K562 (cell line): ENCODE measurements around the gene TOR1AIP2. TPM values are rescaled to one million over a fixed set of nuclear protein-coding genes. Genes with fewer than 3 reads are reported as not detected.

Source experiments
- ATF3 ChIP-seq, 2 experiments: fragments of 450-650 bp in 1 of 2; sonication (generic) in 1 of 2; formaldehyde crosslinking in 1 of 2; IDR thresholded peaks in 1 of 2; conservative IDR thresholded peaks in 1 of 2; 2 replicates each; pipeline versions ENCODE4 v1.6.1 to v1.8.1; 2016 to 2023; ENCODE audit warnings: mild to moderate bottlenecking in 2 of 2, moderate library complexity in 2 of 2, inconsistent platforms in 1 of 2, missing genetic modification reagents in 1 of 2
- CC2D1A ChIP-seq: fragments of 450-650 bp; IDR thresholded peaks from 2 replicates; pipeline ENCODE4 v1.6.1; 2017; ENCODE audit warnings: mild to moderate bottlenecking
- CHAMP1 ChIP-seq: fragments of 450-650 bp; IDR thresholded peaks from 2 replicates; pipeline ENCODE4 v1.6.1; 2016; ENCODE audit warnings: mild to moderate bottlenecking
- FOXO4 ChIP-seq: fragments of 450-650 bp; formaldehyde crosslinking; IDR thresholded peaks from 2 replicates; pipeline ENCODE4 v1.4.0; 2020; ENCODE audit warnings: mild to moderate bottlenecking, moderate library complexity
- HDAC2 ChIP-seq: fragments of 450-650 bp; IDR thresholded peaks from 2 replicates; pipeline ENCODE4 v1.6.1; 2016; ENCODE audit warnings: mild to moderate bottlenecking
- IFI16 ChIP-seq: fragments of 250-450 bp; sonication (Bioruptor Pico); IDR thresholded peaks from 2 replicates; pipeline ENCODE4 v2.1.2; 2022; ENCODE audit warnings: mild to moderate bottlenecking, inconsistent platforms
- MEF2D ChIP-seq: conservative IDR thresholded peaks from 2 replicates; pipeline ENCODE4 v1.6.1; 2016; ENCODE audit warnings: low read depth, missing genetic modification characterization, missing compliant biosample characterization
- NBN ChIP-seq: fragments of 450-650 bp; IDR thresholded peaks from 2 replicates; pipeline ENCODE4 v1.6.1; 2016; ENCODE audit warnings: low read depth, mild to moderate bottlenecking
- NCOA6 ChIP-seq: fragments of 450-650 bp; IDR thresholded peaks from 2 replicates; pipeline ENCODE4 v1.6.1; 2017; ENCODE audit warnings: mild to moderate bottlenecking
- PHF20 ChIP-seq: fragments of 450-650 bp; IDR thresholded peaks from 2 replicates; pipeline ENCODE4 v1.6.1; 2018; ENCODE audit not compliant: partially characterized antibody
- PKNOX1 ChIP-seq: fragments of 450-650 bp; IDR thresholded peaks from 2 replicates; pipeline ENCODE4 v1.6.1; 2016
- PTTG1 ChIP-seq: fragments of 450-650 bp; IDR thresholded peaks from 2 replicates; pipeline ENCODE4 v1.6.1; 2016; ENCODE audit warnings: low read depth, mild to moderate bottlenecking, missing genetic modification characterization, missing compliant biosample characterization
- SAFB ChIP-seq: fragments of 200-400 bp; formaldehyde crosslinking; IDR thresholded peaks from 2 replicates; pipeline ENCODE4 v1.6.1; 2017; ENCODE audit warnings: low read depth, low read length, borderline replicate concordance
- SIX5 ChIP-seq, 2 experiments: IDR thresholded peaks; 2 replicates each; pipeline ENCODE4 v1.6.1; 2011; ENCODE audit warnings: low read length in 2 of 2, borderline replicate concordance in 1 of 2, low read depth in 1 of 2, mild to moderate bottlenecking in 1 of 2, moderate library complexity in 1 of 2; ENCODE audit not compliant: insufficient read depth in 1 of 2
- SNAPC5 ChIP-seq: fragments of 250-450 bp; sonication (Bioruptor Pico); IDR thresholded peaks from 2 replicates; pipeline ENCODE4 v1.8.0; 2021; ENCODE audit warnings: moderate library complexity, mild to moderate bottlenecking, inconsistent platforms
- TAF1 ChIP-seq: IDR thresholded peaks from 2 replicates; pipeline ENCODE4 v1.6.1; 2011; ENCODE audit warnings: mild to moderate bottlenecking, low read length, moderate library complexity; ENCODE audit not compliant: insufficient read depth, control insufficient read depth, severe bottlenecking; ENCODE audit errors: extremely low read depth
- TBP ChIP-seq: optimal IDR thresholded peaks from 2 replicates; pipeline ENCODE3; 2011; ENCODE audit warnings: low read depth, low read length, improper control_type of control experiment
- TEAD1 ChIP-seq, 2 experiments: fragments of 450-650 bp in 1 of 2; sonication (generic) in 1 of 2; formaldehyde crosslinking; IDR thresholded peaks; 2 replicates each; pipeline versions ENCODE4 v1.4.0 to v1.8.0; 2020 to 2022; ENCODE audit warnings: mild to moderate bottlenecking in 2 of 2, missing genetic modification reagents in 1 of 2
- TSC22D4 ChIP-seq: fragments of 450-650 bp; IDR thresholded peaks from 2 replicates; pipeline ENCODE4 v1.6.1; 2016; ENCODE audit warnings: missing genetic modification characterization, missing biosample characterization, control low read depth
- ZBTB1 ChIP-seq: sonication (generic); formaldehyde crosslinking; IDR thresholded peaks from 2 replicates; pipeline ENCODE4 v1.8.1; 2023; ENCODE audit warnings: missing genetic modification reagents, low read depth, mild to moderate bottlenecking, borderline replicate concordance
- polyA plus RNA-seq, 8 experiments: library from polyadenylated mRNA; depleted of rRNA in 4 of 8; stranded (reverse) in 5 of 8; unstranded in 3 of 8; fragments of >200 nt; fragmentation: Nextera tagmentation in 2 of 8; fragmentation: Illumina TruSeq in 1 of 8; extraction: Ambion mirVana in 2 of 8; extraction: Trizol in 1 of 8; gene quantifications; 2 replicates each; pipeline versions ENCODE4 v1.2.1 to v1.2.3, GENCODE V29; 2011 to 2014; ENCODE audit warnings: inconsistent platforms in 1 of 8, missing spikeins in 1 of 8
- total RNA-seq, 7 experiments: library from RNA; depleted of rRNA in 6 of 7; stranded (reverse); fragments of >200 nt in 6 of 7; fragmentation: Illumina TruSeq in 2 of 7; extraction: Trizol in 2 of 7; gene quantifications; 2 replicates each; pipeline versions ENCODE4 v1.2.1 to v1.2.3, GENCODE V29; 2011 to 2021; ENCODE audit warnings: low replicate concordance in 1 of 7

TOR1AIP2 gene
- total and polyA plus RNA-seq, 9 of the 15 experiments (the other 6 are each of a cell fraction or from before 2014, with no cell fraction given), result 16.7 to 122 (median 41.4) TPM

DNA sequence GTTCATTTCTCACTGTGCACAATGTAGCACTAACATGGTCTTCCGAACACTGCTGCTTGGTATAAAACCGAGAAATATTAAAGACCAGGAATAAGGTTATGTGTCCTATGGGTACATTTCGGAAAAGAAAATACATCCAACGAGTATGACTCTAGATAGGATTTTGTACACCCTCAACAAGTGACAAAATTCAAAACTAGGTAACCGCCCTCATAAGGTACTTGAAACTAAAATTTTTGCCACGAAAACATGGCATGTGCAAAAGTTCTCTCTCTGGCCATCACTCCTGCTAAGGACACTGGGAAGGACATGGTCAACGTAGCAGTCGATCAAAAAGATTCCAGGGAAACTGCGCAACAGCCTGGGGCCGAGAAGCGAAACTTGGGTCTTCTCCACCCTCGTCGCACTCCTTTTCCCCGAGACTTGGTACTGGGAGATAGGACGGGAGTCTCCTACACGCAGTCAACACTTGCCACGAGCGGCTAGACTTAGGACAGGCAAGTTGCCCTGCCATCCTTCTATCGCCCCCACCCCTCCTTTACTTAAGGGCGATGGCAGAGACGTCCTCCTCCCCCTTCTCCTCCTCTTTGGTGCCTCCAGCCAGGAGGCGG lies 4.1 kb upstream of the TOR1AIP2 start (continued):
- TF ChIP-seq CHAMP1, result 0 out of 2 replicates have a peak, but pooled peaks have one; percentile 1
- TF ChIP-seq ZBTB1 (CRISPR knock-in tag), result no peak
- no peak for TF ChIP-seq FOXO4
- TF ChIP-seq TBP, result no peak
- peak; percentile 78 for TF ChIP-seq PKNOX1
- TF ChIP-seq CC2D1A, result peak; percentile 13; the same call in 1 of the 2 replicates
- no peak for TF ChIP-seq ATF3 (IDR thresholded peaks at IDR 0.05)
- TF ChIP-seq ATF3 (CRISPR knock-in tag; conservative IDR thresholded peaks at IDR 0.05), result no peak
- TF ChIP-seq PTTG1, result no peak
- TF ChIP-seq TAF1, result peak; percentile 37
- TF ChIP-seq NCOA6, result no peak
- peak in 1 of 2 experiments; percentile 59; a peak in 3 of 4 replicates for TF ChIP-seq TEAD1 (CRISPR knock-in tag; IDR thresholded peaks at IDR 0.05)
- 0 out of 2 replicates have a peak, but pooled peaks have one; percentile 44 for TF ChIP-seq IFI16 (CRISPR knock-in tag)
- TF ChIP-seq TSC22D4 (tag), result no peak
- TF ChIP-seq MEF2D (tag), result 0 out of 2 replicates have a peak, but pooled peaks have one; percentile 6
- TF ChIP-seq SIX5 (IDR thresholded peaks at IDR 0.05; ENCODE audit: borderline replicate concordance in 1 of 2, insufficient read depth in 1 of 2, low read depth in 1 of 2, low read length in 2 of 2), result no peak
- peak; percentile 30 for TF ChIP-seq PHF20
- peak; percentile 63; the same call in 1 of the 2 replicates for TF ChIP-seq HDAC2
- no peak for TF ChIP-seq SAFB
- no peak for TF ChIP-seq SNAPC5 (CRISPR knock-in tag)
- TF ChIP-seq NBN, result peak; percentile 70; the same call in 1 of the 2 replicates
